OCI-M2 (cell line): Measurements from ENCODE around the gene EME1.
"Not testable (repeated sequence)": the region's sequence is repeated elsewhere in the genome, so short reads cannot be mapped to it uniquely, and the experiment has no call there.

Experiments
- DNase-seq: peaks from one replicate; lab custom pipeline; 2025; ENCODE audit not compliant: unreplicated experiment; lab: John Stamatoyannopoulos, UW

EME1 gene

DNA sequence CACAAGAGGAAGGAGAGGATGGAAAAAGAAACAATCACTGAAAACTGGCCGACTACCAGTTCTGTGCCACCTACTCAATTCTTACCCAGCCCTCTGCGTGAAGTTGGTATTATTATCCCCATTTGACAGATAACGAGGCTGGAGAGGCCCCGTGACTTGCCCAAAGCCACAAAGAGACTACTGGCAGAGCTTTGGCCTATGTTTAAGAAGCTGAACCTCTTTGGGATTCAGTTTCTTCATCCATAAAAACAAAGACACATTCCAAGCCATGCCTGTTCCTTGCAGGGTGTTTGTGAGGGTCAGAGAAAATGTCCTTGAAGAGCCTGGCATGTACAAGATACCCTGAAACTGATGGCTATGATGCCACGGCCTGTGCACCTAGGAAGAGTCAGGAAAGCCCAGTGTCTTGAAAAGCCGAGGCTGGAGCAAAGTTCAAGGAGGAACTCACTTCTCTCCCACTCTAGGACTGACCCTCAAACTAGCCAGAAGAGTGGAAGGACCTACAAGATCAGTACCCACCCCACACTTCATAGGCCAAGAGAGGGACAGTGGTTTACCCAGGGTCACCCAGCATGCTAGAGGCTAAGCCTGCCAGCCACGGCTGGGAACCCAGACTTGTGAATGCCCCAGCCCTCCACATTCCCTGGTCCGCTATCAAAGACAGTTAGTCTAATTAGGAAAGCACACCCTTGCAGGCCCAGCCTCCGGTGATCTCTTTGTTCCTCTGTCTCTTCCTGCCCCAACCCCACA, 51.4 kb downstream of the EME1 start:
- no peak for DNase-seq

DNA sequence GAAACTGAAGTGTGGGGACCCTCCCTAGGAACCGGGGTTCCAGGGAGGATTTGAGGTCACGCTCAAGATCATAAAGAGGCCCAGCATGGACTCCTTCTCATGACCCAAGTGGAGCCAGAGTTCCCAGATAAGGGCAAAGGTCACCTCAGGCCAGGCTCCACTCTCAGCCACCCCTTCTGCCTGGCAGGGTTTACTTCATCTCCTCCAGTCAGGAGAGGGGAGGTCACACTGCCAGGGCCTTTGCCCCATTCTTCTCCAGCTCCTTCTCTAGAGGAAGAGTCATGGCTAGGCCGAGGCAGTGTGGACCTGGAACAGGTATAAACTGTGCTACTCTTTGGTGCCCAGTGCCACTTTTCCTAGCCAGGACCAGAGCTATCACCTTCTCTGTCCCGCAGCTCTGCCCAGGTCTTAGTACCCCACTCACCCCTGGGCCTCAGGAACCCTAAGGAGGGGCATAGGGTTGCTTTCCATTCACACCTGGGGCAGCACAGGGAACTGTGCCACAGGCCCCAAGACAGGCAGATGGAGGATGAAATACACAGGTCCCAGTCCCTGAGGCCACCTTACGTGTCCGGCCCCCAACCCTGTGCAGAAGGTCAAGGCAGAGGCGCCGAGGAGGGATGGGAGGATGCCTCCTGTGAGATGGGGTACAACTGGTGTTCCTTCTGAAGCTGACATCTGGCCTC, 52.1 kb downstream of the EME1 start:
- DNase-seq: no peak

DNA sequence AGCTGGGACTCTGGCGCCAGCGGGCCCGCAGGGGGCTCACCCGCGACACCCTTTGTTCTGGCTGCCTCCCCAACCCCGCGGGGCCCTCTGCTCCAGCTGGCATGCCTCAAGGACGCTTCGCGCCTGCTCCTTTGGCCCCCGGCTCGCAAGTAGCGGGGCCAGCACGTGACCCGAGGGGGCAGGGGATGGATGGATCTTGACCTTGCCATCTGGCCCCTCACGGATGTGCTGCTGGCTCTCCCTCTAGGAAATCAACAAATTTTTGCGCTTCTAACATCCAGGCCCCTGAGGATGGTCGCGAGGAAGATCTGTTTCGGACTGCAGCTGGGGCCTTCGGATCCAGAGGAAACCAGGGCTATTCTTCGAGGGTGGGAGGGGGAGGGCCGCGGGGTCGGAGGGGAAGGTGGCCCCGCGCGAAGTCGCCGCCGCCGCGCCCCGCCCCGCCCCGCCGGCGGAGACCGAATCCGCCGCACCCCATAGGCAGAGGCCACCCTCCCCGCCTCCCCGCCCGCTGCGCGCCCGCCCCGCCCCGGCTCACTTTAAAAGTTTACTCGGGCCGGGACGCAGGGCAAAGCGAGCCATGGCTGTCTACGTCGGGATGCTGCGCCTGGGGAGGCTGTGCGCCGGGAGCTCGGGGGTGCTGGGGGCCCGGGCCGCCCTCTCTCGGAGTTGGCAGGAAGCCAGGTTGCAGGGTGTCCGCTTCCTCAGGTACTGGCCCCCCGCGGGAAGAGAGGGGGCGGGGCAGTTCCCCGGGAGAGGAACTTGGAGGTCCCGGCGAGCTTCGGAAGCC, 52.8 kb downstream of the EME1 start, which contains the start of gene ACSF2:
TSS of gene ACSF2 (plus strand) at position 537 of the 790 bp plus-strand sequence. CDS start at position 581, 44 bp downstream.
- DNase-seq: no peak

DNA sequence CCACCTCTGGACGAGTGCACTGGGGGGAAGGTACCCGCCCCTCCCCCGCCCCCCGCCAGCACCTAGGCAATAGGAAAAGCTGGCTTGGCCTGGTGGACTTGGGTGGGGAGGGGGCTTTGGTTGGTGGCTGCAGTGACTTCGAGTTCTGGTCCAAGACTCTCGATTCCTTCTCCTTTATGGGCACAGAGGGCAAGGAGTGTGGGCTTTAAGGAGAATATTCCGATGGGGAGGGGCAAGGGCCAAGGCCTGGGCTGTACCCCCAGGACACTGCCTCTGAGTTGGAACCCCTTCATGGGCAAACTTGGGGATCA, 53.4 kb downstream of the EME1 start:
- DNase-seq: no peak

DNA sequence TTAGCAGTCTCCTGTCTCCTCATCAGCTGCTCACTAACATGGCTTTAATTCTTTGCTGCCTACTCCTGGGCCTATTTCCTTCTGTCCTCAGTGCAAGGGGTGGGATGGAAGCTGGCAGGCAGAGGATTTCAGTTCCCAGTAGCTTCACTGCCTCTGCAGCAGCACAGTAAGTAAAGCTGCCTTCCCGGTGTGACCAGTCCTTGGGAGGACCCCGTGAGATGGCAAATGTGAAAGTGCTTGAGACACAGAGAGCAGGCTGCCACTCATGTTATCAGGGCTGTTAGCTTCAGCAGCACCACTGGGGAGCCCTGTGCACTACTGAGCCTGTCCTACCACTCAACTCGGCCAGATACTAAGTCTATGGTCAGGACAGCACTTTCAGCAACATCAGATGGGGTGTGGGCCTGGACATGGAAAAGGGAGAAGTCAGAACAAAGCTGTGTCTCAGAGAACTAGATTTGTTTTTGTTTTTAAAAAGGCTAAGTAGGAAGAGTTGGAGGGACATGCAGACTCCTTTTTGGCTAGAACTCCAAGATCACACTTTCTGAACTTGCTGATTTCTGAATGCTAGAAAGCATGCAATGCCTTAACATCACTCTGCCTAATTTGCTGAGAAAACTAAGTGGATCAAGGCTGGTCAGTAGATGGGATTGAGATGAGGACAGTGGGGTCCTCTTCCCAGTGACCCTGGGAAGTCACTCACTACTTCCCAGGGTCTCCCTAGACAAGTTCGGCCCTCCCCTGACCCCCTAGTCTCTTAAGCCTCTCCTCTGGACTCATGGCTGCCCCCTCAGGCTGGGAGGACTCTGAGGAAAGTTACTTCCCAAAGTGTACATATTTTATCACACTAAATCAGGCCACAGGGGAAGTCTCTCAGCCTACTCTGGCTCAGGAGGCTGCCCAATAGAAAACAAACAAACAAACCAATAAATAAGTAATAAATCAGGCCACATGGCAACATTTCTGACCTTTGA, 54.1 kb downstream of the EME1 start:
- peak; percentile 47 for DNase-seq

DNA sequence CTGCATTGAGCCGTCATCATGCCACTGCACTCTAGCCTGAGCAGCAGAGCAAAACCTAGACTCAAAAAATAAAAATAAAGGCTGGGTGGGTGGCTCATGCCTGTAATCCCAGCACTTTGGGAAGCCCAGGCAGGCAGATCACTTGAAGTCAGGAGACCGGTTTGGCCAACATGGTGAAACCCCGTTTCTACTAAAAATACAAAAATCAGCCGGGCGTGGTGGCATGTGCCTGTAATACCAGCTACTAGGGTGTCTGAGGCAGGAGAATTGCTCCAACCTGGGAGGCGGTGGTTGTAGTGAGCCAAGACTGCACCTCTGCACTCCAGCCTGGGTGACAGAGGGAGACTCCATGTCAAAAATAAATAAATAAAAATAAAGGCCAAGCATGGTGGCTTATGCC, 55.1 kb downstream of the EME1 start:
- DNase-seq: not testable (repeated sequence)

DNA sequence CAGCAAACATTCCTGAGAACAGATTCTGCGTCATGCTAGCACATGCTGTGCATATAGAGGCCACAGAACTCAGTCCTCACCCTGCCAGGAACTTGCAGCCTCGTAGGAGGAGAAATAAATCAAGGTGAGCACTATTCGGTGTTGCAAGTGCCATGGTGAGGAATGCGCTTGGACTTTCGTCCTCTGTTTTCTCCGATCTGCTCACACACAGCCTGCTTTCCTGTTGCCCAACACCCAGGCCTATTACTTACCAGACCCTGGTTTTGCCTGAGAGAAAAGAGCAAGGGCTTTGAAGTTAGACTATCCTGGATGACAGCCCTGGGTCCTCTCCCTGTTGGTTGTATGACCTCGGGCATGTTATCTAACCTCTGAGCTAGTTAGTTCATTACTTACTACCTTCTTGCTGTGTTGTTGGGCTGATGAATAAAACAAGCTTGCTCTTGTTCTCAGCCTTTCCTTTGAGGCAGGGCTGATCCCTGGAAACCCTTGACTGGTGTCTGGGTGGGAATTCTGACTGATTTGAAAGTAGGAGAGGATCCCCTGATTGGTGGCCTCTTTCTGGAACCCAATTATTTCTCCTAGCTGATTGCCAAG, 55.9 kb downstream of the EME1 start:
- DNase-seq: no peak

DNA sequence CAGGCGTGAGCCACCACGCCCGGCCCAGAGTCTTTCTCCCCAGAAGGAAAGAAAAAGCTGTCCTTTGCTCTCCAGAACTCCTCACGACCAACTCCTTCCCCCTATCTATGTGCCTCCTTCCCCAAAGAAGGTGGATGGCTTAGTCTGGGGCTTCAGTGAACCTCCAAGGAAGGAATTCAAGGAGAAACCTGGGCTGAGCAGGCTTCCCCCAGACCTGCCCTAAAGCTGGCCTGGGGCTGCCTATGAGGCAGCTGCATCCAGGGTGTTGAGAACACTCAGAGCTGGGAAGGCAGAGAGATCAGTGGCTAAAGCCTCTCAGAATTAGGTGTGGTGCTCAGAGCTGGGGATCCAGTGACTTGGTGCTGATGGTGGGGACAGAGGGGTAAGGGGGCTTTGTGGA, 56.8 kb downstream of the EME1 start:
- DNase-seq: no peak
